HG03565 (cell line): ENCODE measurements around the gene KDR.

Experiments
- ATAC-seq: cut with Tn5 transposase; IDR thresholded peaks from one replicate; pipeline ENCODE4 v1.9.1; 2021; ENCODE audit warnings: mild to moderate bottlenecking, moderate library complexity; ENCODE audit not compliant: unreplicated experiment

KDR gene

GRCh38 chr4:55031158-55031557 lies 94.2 kb downstream of the KDR start:
- no peak for ATAC-seq

- ATAC-seq = no peak
Measured at GRCh38 chr4:55030589-55030988, 94.8 kb downstream of the KDR start.

- no peak for ATAC-seq
Measured at GRCh38 chr4:55029821-55030503, 95.4 kb downstream of the KDR start.

GRCh38 chr4:55029321-55029720 lies 96.1 kb downstream of the KDR start:
- ATAC-seq = no peak
